ENCODE measurements around the gene NTRK3.

NTRK3 gene

GRCh38 chr15:88028024-88028423 is 228.5 kb downstream of the NTRK3 start:
- DNase-seq (ENCODE audit: low read depth) = no peak

GRCh38 chr15:88023914-88024313 is 232.6 kb downstream of the NTRK3 start:
- no peak for DNase-seq (ENCODE audit: low read depth)

- no peak for DNase-seq (ENCODE audit: low read depth)
These were observed 233.8 kb downstream of the NTRK3 start for GRCh38 chr15:88022716-88023115.

- DNase-seq (ENCODE audit: low read depth) = no peak
These were observed 234.9 kb downstream of the NTRK3 start for GRCh38 chr15:88021601-88022000.

- no peak for DNase-seq (ENCODE audit: low read depth)
These were observed 235.7 kb downstream of the NTRK3 start for GRCh38 chr15:88020806-88021205.

DNA sequence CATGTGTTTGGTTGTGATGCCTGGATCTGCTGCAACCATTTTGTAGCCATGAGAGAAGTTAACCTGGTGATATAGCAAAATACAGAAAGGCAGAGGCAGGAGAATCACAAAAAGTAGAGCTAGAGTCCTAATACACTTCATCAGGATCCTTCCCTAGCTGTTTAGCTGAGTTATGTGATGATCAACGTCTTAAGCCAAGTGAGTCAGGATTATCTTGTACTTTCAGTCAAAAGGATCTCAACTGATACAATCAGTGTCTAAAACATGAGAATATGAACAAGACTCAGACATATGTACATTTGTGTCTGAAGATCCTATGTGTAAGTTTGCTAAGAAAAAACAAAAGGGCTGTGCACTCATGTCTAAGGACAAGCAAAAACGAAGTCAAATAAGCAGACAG is 236.9 kb downstream of the NTRK3 start:
- no peak for DNase-seq (ENCODE audit: low read depth)

DNA sequence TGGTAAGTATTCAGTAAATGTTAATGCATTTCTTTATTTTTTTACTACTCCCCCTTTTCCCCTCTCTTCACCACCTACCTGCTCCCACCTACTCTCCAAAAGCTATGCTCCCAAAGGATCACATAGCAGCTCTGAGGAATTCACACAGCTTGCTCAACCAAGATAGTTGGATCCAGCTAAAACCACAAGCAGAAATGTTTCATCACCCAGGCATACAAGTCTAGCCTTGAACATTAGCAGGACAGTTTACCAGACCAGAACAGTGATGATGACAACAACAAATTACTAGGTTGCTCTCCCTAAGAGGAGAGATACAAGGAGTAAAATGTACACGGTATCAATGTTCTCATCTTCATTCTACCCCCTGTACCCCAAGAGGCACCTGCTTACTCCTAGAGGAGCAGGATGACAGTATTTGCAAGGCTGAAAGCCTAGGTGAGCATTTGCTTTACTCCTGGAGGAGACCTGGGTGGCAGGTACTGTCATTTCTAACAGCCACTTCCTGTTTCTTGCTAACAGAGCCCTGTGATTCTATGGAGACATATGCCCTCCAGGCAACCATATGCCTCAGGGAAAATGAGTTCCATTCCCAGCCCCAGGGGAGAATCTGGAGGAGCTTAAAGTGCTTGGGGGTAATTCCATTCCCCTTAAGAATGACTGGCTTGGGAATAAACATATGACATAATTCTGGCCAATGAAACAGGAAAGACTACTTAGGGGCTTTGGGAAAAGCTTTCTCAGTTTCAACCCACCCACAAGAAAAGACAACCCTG is 237.5 kb downstream of the NTRK3 start:
- no peak for DNase-seq (ENCODE audit: low read depth)

DNA sequence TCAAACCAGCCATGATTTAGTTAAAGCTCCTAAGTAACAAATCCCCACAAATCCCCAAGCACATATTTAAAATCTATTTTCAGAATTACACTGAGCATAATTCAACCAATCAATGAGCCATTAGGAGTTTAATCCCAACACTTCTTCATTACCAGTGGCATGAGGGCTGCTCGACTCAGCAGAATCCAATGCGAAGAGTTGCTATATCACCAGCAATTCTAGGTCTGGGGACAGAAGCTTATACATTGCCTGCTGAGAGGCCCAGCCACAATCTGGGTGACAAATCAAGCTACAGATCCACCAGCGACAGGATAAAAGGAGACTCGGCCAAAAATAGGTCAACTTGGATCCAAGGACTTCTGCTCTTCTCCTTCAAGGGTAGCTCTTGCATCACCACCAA is 238.8 kb downstream of the NTRK3 start:
- DNase-seq (ENCODE audit: low read depth) = no peak

- DNase-seq (ENCODE audit: low read depth) = no peak
These were observed 240.1 kb downstream of the NTRK3 start for GRCh38 chr15:88016406-88016805.

DNA sequence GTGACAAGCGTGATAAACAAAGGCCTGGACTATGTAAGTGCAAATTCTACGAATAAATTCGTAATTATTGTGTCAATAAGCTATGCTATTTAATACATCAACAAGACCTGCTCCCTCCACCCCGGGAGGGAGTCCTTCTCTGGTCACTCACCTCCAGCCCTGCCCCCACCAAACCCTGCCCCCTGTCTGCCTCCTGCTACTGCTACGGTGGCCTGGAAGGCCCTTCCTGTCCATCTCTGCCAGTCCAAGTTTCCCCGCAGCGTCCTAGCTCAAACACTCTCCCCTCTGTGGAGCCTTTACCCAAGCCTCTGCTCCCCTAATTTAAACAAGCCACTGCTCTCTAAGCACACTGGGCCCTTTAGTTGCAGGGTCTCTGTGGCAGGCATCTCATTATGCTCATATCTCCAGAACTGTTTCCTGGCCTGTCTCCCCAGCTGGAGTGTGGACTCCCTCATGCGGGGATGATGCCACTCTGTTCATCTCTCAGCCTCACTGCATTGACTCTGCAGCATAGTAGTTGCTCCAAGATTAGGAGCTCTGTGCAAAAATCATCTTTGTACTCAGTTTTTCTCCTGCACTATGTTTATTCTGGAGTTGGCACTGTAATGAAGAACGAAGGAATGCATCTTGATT is 241.2 kb downstream of the NTRK3 start:
- no peak for DNase-seq (ENCODE audit: low read depth)

GRCh38 chr15:88014454-88015160 is 241.9 kb downstream of the NTRK3 start:
- no peak for DNase-seq (ENCODE audit: low read depth)

DNA sequence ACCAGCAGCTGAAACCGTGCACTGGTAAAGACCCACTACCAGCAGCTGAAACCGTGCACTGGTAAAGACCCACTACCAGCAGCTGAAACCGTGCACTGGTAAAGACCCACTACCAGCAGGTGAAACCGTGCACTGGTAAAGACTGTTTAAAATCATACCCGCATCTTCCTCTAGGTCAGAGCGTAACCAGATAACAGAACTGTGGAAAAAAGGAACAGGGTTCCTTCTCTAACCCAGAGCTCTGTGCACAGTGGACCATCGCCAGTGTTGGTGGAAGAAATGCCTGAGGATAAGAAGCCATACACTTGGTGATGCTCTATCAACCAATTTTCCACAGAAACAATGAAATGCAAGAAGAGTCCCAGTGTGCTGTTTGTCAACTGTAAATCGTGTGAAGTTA is 243.4 kb downstream of the NTRK3 start:
- DNase-seq (ENCODE audit: low read depth) = no peak

GRCh38 chr15:88012688-88013087 is 243.9 kb downstream of the NTRK3 start:
- DNase-seq (ENCODE audit: low read depth) = no peak

DNA sequence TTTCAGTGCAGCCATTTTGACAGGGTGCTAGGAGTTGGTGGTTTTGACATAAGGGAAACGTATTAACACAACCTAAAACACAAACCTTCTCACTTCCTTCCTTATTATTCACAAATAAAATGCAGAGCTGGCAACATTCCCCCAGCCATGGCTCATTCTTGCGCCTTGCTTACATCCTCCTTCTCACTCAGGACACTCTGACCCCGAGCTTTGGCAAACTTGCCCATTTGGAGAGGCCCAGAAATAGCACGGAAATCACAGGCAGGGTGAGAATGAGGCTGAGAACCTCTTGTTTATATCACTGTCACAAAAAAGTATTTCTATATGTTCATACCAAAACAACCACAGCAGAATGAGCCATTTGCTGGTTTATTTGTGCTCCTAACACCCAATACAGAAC is 244.3 kb downstream of the NTRK3 start:
- no peak for DNase-seq (ENCODE audit: low read depth)

GRCh38 chr15:88011533-88011932 is 245.0 kb downstream of the NTRK3 start:
- DNase-seq (ENCODE audit: low read depth) = no peak

- DNase-seq (ENCODE audit: low read depth) = no peak
These were observed 250.4 kb downstream of the NTRK3 start for GRCh38 chr15:88006146-88006545.

GRCh38 chr15:88004399-88004798 is 252.1 kb downstream of the NTRK3 start:
- no peak for DNase-seq (ENCODE audit: low read depth)

GRCh38 chr15:88003541-88004327 is 252.8 kb downstream of the NTRK3 start:
- DNase-seq (ENCODE audit: low read depth) = no peak

GRCh38 chr15:88002706-88003105 is 253.8 kb downstream of the NTRK3 start:
- DNase-seq (ENCODE audit: low read depth) = no peak

DNA sequence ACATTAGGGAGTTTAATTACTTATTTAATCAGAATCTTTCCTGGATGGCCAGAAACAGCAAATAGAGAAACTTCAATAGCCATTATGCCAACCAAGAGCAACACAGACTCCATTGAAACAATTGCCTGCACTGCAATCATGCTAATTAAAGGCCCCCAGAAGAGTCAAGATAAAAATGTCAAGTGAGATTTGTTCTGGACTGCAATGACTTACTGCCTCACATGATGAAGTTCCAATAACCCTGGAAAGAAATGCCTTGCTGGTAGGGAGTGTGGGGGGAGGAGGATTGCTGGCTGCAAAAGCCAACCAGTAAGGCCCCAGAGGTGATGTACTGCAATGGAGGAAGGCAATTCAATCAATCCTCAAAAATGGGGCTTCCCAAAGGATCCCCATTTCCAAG is 257.9 kb downstream of the NTRK3 start:
- DNase-seq (ENCODE audit: low read depth) = no peak

GRCh38 chr15:87986776-87987175 is 269.8 kb downstream of the NTRK3 start:
- no peak for DNase-seq (ENCODE audit: low read depth)

DNA sequence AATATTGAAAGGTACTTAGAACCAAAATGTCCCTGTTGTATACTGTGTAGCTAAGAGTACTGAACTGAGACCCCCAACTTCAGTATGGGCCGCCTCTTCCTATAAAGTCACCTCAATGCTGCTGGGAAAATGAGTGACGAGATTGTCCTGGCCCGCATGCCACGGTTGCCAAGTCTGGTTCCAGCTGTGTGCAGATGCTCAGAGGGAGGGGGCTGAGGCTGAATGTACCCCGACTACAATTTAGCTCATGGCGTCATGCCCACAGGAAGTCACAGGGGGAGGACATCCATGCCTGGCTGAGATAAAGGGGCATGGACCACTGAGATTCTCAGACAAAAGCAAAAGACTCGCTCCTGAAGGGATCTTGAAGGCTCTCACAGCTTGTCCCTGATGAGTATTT is 271.1 kb downstream of the NTRK3 start:
- DNase-seq (ENCODE audit: low read depth) = no peak
